Fibroblast of lung (primary cell): ENCODE data around the gene SCAF4. TPM values are rescaled to one million over a fixed set of nuclear protein-coding genes. Genes with fewer than 3 reads are reported as not detected.

Experiments
- DNase-seq, 2 donors: peaks; one replicate each; pipeline versions ENCODE4 v3.0.0 to v3.0.0-alpha.2; 2010; ENCODE audit warnings: low read depth in 2 of 2
- H2AFZ ChIP-seq: 2 replicates; pipeline ENCODE4 v1.5.1; 2012; ENCODE audit warnings: low read length, control low read depth, inconsistent platforms
- H3K27ac ChIP-seq: 2 replicates; pipeline ENCODE4 v1.5.1; 2011; ENCODE audit warnings: low read length, control low read depth; ENCODE audit not compliant: insufficient read depth
- H3K27me3 ChIP-seq: 2 replicates; pipeline ENCODE4 v1.5.1; 2011; ENCODE audit warnings: mild to moderate bottlenecking, low read length; ENCODE audit not compliant: control insufficient read depth, insufficient read depth
- H3K36me3 ChIP-seq: 2 replicates; pipeline ENCODE4 v1.5.1; 2011; ENCODE audit warnings: low read length; ENCODE audit not compliant: control insufficient read depth, insufficient read depth
- H3K4me1 ChIP-seq: 2 replicates; pipeline ENCODE4 v1.5.1; 2011; ENCODE audit warnings: low read length; ENCODE audit not compliant: control insufficient read depth, insufficient read depth; ENCODE audit errors: extremely low read depth
- H3K4me2 ChIP-seq: 2 replicates; pipeline ENCODE4 v1.5.1; 2011; ENCODE audit warnings: low read length, control low read depth; ENCODE audit not compliant: insufficient read depth; ENCODE audit errors: extremely low read depth
- H3K4me3 ChIP-seq, 4 experiments: fragments of 200-600 bp in 1 of 4; sonication (generic) in 1 of 4; replicated peaks in 1 of 4; 2 replicates each; pipeline ENCODE4 v1.5.1; 2011 to 2016; ENCODE audit warnings: low read length in 4 of 4, low read depth in 3 of 4, mild to moderate bottlenecking in 3 of 4, control low read depth in 2 of 4, inconsistent platforms in 1 of 4, mixed read lengths in 1 of 4; ENCODE audit not compliant: insufficient read depth in 1 of 4; ENCODE audit errors: control extremely low read depth in 1 of 4
- H3K79me2 ChIP-seq: 2 replicates; pipeline ENCODE4 v1.5.1; 2012; ENCODE audit warnings: mild to moderate bottlenecking, low read length, inconsistent platforms; ENCODE audit not compliant: control insufficient read depth, insufficient read depth
- H3K9ac ChIP-seq: 2 replicates; pipeline ENCODE4 v1.5.1; 2011; ENCODE audit warnings: mild to moderate bottlenecking, low read length, control low read depth; ENCODE audit not compliant: insufficient read depth
- H3K9me3 ChIP-seq: 2 replicates; pipeline ENCODE4 v1.5.1; 2012; ENCODE audit warnings: low read depth, low read length; ENCODE audit not compliant: control insufficient read depth, insufficient read depth
- H4K20me1 ChIP-seq: 2 replicates; pipeline ENCODE4 v1.5.1; 2011; ENCODE audit warnings: low read length; ENCODE audit not compliant: control insufficient read depth, insufficient read depth; ENCODE audit errors: extremely low read depth
- EZH2 ChIP-seq: IDR thresholded peaks from 2 replicates; pipeline ENCODE4 v1.5.1; 2012; ENCODE audit warnings: low read length, control low read depth, mild to moderate bottlenecking; ENCODE audit errors: missing control alignments
- polyA plus RNA-seq, 2 donors: library from polyadenylated mRNA; depleted of rRNA in 1 of 2; stranded (reverse) in 1 of 2; unstranded in 1 of 2; fragments of >200 nt; gene quantifications; 2 replicates each; pipeline ENCODE4 v1.2.1, GENCODE V29; 2011 to 2012; ENCODE audit warnings: missing spikeins in 1 of 2
- total RNA-seq: library from RNA; depleted of rRNA; stranded (reverse); fragments of >200 nt; gene quantifications from 2 replicates; pipeline ENCODE4 v1.2.1, GENCODE V29; 2014
- TF ChIP-seq, protein P1 (sequence below), 2 donors: IDR thresholded peaks in 1 of 2; conservative IDR thresholded peaks in 1 of 2; 1 replicate in 1 of 2; 2 replicates in 1 of 2; pipeline ENCODE4 v1.5.1; 2011 to 2012; ENCODE audit warnings: low read length in 2 of 2, control low read depth in 1 of 2, inconsistent platforms in 1 of 2, low read depth in 1 of 2, mild to moderate bottlenecking in 1 of 2

SCAF4 gene
- total and polyA plus RNA-seq, 2 donors (not counting 1 experiment from before 2014, with no cell fraction given), result 5.6 to 7.5 TPM

DNA sequence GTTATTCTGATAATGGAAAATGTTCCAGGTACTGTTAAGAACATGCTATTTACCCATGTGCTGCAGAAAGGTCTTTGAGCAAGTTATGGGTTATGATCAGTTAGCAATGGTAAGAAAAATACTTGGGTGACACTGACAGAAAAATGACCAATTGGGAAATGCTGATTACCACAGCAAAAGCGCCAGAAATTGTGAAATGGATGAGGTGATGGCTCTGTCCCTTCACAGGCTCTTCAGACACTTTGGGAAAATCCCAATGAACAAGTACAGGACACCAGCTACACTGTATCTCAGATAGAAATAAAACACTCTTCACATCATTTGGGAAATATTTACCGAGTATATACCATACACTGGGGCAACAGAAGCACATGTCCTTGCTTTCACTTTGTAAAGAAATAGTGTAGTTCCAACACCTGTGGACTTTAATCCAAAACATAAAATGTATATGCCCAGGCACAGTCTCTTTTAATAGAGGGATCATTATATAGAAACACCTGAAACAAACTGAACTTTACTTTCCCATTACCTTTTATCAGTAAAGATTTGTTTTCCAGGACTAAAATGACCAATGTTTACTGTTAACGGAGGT is 58.5 kb downstream of the SCAF4 start:
- no peaks in the 10 kb centered on the region for H4K20me1 ChIP-seq
- no peaks in the 10 kb centered on the region for H3K4me1 ChIP-seq
- H3K9ac ChIP-seq, result no peak overlapping the region
- no peaks in the 10 kb centered on the region for H3K27me3 ChIP-seq
- no peak overlapping the region for H3K4me2 ChIP-seq
- no peak for TF ChIP-seq EZH2
- TF ChIP-seq, protein P1, sequence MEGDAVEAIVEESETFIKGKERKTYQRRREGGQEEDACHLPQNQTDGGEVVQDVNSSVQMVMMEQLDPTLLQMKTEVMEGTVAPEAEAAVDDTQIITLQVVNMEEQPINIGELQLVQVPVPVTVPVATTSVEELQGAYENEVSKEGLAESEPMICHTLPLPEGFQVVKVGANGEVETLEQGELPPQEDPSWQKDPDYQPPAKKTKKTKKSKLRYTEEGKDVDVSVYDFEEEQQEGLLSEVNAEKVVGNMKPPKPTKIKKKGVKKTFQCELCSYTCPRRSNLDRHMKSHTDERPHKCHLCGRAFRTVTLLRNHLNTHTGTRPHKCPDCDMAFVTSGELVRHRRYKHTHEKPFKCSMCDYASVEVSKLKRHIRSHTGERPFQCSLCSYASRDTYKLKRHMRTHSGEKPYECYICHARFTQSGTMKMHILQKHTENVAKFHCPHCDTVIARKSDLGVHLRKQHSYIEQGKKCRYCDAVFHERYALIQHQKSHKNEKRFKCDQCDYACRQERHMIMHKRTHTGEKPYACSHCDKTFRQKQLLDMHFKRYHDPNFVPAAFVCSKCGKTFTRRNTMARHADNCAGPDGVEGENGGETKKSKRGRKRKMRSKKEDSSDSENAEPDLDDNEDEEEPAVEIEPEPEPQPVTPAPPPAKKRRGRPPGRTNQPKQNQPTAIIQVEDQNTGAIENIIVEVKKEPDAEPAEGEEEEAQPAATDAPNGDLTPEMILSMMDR (conservative IDR thresholded peaks at IDR 0.05 in 1 of 2, IDR thresholded peaks at IDR 0.05 in 1 of 2; ENCODE audit: low read depth in 1 of 2, low read length in 2 of 2), result no peak
- H2AFZ ChIP-seq, result no peak overlapping the region
- H3K27ac ChIP-seq, result no peak overlapping the region
- no peaks in the 10 kb centered on the region for H3K9me3 ChIP-seq
- peaks cover 5% of the 10 kb centered on the region for H3K36me3 ChIP-seq
- no peak overlapping the region for H3K4me3 ChIP-seq
- no peaks in the 10 kb centered on the region for H3K79me2 ChIP-seq
- no peak for DNase-seq

DNA sequence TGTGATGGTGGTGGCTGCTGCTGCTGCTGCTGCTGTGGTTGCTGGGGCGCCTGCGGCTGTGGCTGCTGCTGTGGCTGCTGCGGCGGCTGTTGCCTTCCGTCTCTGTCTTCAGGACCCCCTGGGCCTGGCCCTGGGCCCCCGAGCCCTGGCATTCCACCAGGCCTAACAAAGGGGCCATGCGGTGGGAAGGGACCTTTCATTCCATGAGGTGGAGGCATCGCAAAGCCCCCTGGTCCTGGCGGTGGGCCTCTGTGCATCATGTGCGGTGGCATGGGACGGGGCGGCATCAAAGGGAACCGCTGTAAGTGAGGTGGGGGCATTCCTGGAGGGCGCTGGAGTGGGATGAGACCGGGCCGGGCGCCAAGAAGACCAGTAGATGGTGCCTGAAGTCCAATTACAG is 60.0 kb downstream of the SCAF4 start:
- Histone ChIP-seq H3K9me3 (no peaks in the 10 kb centered on the region), H3K4me1 (no peaks in the 10 kb centered on the region), H3K4me3 (no peak overlapping the region), H2AFZ (no peak overlapping the region), H3K79me2 (no peaks in the 10 kb centered on the region), H3K9ac (no peak overlapping the region), H3K4me2 (no peak overlapping the region), H3K36me3 (peaks cover 7% of the 10 kb centered on the region), H4K20me1 (no peaks in the 10 kb centered on the region), H3K27me3 (no peaks in the 10 kb centered on the region), H3K27ac (no peak overlapping the region)
- TF ChIP-seq EZH2, result no peak
- TF ChIP-seq, protein P1 (conservative IDR thresholded peaks at IDR 0.05 in 1 of 2, IDR thresholded peaks at IDR 0.05 in 1 of 2; ENCODE audit: low read depth in 1 of 2, low read length in 2 of 2), result no peak
- DNase-seq, result no peak

GRCh38 chr21:31671146-31671716 is 60.7 kb downstream of the SCAF4 start:
- Histone ChIP-seq H3K36me3 (peaks cover 7% of the 10 kb centered on the region), H2AFZ (no peak overlapping the region)

More at GRCh38 chr21:31671146-31671716, 60.7 kb downstream of the SCAF4 start:
- no peaks in the 10 kb centered on the region for H3K79me2 ChIP-seq
- H3K4me3 ChIP-seq, result no peak overlapping the region
- H3K27ac ChIP-seq, result no peak overlapping the region
- H4K20me1 ChIP-seq, result no peaks in the 10 kb centered on the region
- H3K4me1 ChIP-seq, result no peaks in the 10 kb centered on the region
- no peaks in the 10 kb centered on the region for H3K27me3 ChIP-seq
- no peak overlapping the region for H3K9ac ChIP-seq
- no peaks in the 10 kb centered on the region for H3K9me3 ChIP-seq
- TF ChIP-seq, protein P1 (conservative IDR thresholded peaks at IDR 0.05 in 1 of 2, IDR thresholded peaks at IDR 0.05 in 1 of 2; ENCODE audit: low read depth in 1 of 2, low read length in 2 of 2), result no peak
- TF ChIP-seq EZH2, result no peak
- no peak for DNase-seq
- no peak overlapping the region for H3K4me2 ChIP-seq
